Endothelial cell of umbilical vein (primary cell): ENCODE measurements around the gene TSHZ3. TPM values are rescaled to one million over a fixed set of nuclear protein-coding genes. Genes with fewer than 3 reads are reported as not detected.

Experiments
- BruUV-seq: library from RNA; stranded (reverse); fragments of 400-500 nt; replicated peaks from 2 replicates; lab custom pipeline; 2021; lab: Mats Ljungman, UMichigan
- CTCF ChIA-PET: fragments of 300-600, 350-600 bp; sonication (Branson Sonifier 250); formaldehyde crosslinking; loops from one replicate; lab custom pipeline; 2021; ENCODE audit warnings: antibody characterized with exemption, inconsistent platforms; lab: Charles Lee
- POLR2A ChIA-PET: fragments of 300-600, 350-600 bp; sonication (Branson Sonifier 250); formaldehyde crosslinking; loops from one replicate; lab custom pipeline; 2021; ENCODE audit warnings: antibody characterized with exemption, inconsistent platforms; lab: Charles Lee
- DNase-seq: peaks from one replicate; pipeline ENCODE4 v3.0.0-alpha.2; 2011; ENCODE audit warnings: low read depth, low spot score
- FAIRE-seq: peaks from 2 replicates; lab custom pipeline; 2011; peaks lifted over from hg19 to GRCh38; lab: Jason Lieb, UNC
- H2AFZ ChIP-seq: 2 replicates; pipeline ENCODE4 v1.6.0; 2012; ENCODE audit warnings: low read depth, low read length, control low read depth, inconsistent platforms
- H3K27ac ChIP-seq: 2 replicates; pipeline ENCODE4 v1.5.1; 2011; ENCODE audit warnings: low read depth, mild to moderate bottlenecking, control low read depth, low read length, moderate library complexity; ENCODE audit not compliant: insufficient read depth
- H3K27me3 ChIP-seq, 2 experiments: 2 replicates each; pipeline versions ENCODE4 v1.6.0 to v1.6.1; 2011; ENCODE audit warnings: low read length in 2 of 2, mixed read lengths in 1 of 2; ENCODE audit not compliant: control insufficient read depth in 2 of 2, insufficient read depth in 2 of 2
- H3K36me3 ChIP-seq, 2 experiments: 2 replicates in 1 of 2; 3 replicates in 1 of 2; pipeline ENCODE4 v1.5.1; 2011; ENCODE audit warnings: low read length in 2 of 2, mild to moderate bottlenecking in 1 of 2, moderate library complexity in 1 of 2; ENCODE audit not compliant: control insufficient read depth in 2 of 2, insufficient read depth in 2 of 2; ENCODE audit errors: extremely low read depth in 1 of 2
- H3K4me1 ChIP-seq: 3 replicates; pipeline ENCODE4 v1.5.1; 2011; ENCODE audit warnings: mild to moderate bottlenecking, low read length; ENCODE audit not compliant: control insufficient read depth, insufficient read depth; ENCODE audit errors: extremely low read depth
- H3K4me2 ChIP-seq: 2 replicates; pipeline ENCODE4 v1.6.1; 2011; ENCODE audit warnings: low read length, control low read depth, mixed read lengths; ENCODE audit not compliant: insufficient read depth
- H3K4me3 ChIP-seq, 3 experiments: fragments of 200-600 bp in 1 of 3; sonication (generic), shearing (Covaris generic) in 1 of 3; replicated peaks in 1 of 3; 2 replicates each; pipeline ENCODE4 v1.5.1; 2011 to 2016; ENCODE audit warnings: control low read depth in 3 of 3, low read length in 3 of 3, mild to moderate bottlenecking in 2 of 3, inconsistent platforms in 1 of 3, low read depth in 1 of 3, moderate library complexity in 1 of 3; ENCODE audit not compliant: insufficient read depth in 1 of 3
- H3K79me2 ChIP-seq: 2 replicates; pipeline ENCODE4 v1.6.0; 2012; ENCODE audit warnings: low read length, inconsistent platforms; ENCODE audit not compliant: control insufficient read depth, insufficient read depth
- H3K9ac ChIP-seq: replicated peaks from 2 replicates; pipeline ENCODE3; 2011; ENCODE audit warnings: low read length, control low read depth; ENCODE audit not compliant: insufficient read depth; ENCODE audit errors: extremely low read depth
- H3K9me1 ChIP-seq: replicated peaks from 3 replicates; pipeline ENCODE4 v1.6.0; 2011; ENCODE audit warnings: mild to moderate bottlenecking, low read length; ENCODE audit not compliant: control insufficient read depth, insufficient read depth; ENCODE audit errors: extremely low read depth
- H3K9me3 ChIP-seq: replicated peaks from 2 replicates; pipeline ENCODE4 v1.5.1; 2012; ENCODE audit warnings: low read length, inconsistent platforms; ENCODE audit not compliant: control insufficient read depth, insufficient read depth
- H4K20me1 ChIP-seq: replicated peaks from 2 replicates; pipeline ENCODE3; 2011; ENCODE audit warnings: mild to moderate bottlenecking, low read length; ENCODE audit not compliant: control insufficient read depth, insufficient read depth; ENCODE audit errors: extremely low read depth
- CTCF ChIP-seq, 2 donors: IDR thresholded peaks; 1 replicate in 1 of 2; 2 replicates in 1 of 2; pipeline ENCODE4 v1.5.1; 2011; ENCODE audit warnings: low read length in 2 of 2, mild to moderate bottlenecking in 2 of 2, moderate library complexity in 2 of 2, control low read depth in 1 of 2, inconsistent platforms in 1 of 2, low read depth in 1 of 2; ENCODE audit not compliant: insufficient read depth in 1 of 2; ENCODE audit errors: extremely low read depth in 1 of 2
- EZH2 ChIP-seq: IDR thresholded peaks from 2 replicates; pipeline ENCODE4 v1.6.1; 2012; ENCODE audit warnings: borderline replicate concordance, low read depth, mild to moderate bottlenecking, moderate library complexity, low read length, inconsistent platforms; ENCODE audit not compliant: severe bottlenecking
- FOS ChIP-seq: IDR thresholded peaks from 2 replicates; pipeline ENCODE4 v1.6.1; 2011; ENCODE audit warnings: mild to moderate bottlenecking, low read length, moderate library complexity, borderline replicate concordance; ENCODE audit not compliant: insufficient read depth
- GATA2 ChIP-seq: IDR thresholded peaks from 2 replicates; pipeline ENCODE4 v1.7.0; 2011; ENCODE audit warnings: low read depth, mild to moderate bottlenecking, moderate library complexity, mixed read lengths, low read length; ENCODE audit not compliant: insufficient read length, insufficient read depth
- JUN ChIP-seq: IDR thresholded peaks from 2 replicates; pipeline ENCODE4 v1.6.1; 2011; ENCODE audit warnings: borderline replicate concordance, low read depth; ENCODE audit not compliant: insufficient read length, insufficient read depth
- MAX ChIP-seq: IDR thresholded peaks from 2 replicates; pipeline ENCODE4 v1.6.1; 2011; ENCODE audit not compliant: insufficient read depth, insufficient read length
- MYC ChIP-seq: IDR thresholded peaks from one replicate; pipeline ENCODE4 v1.6.1; 2011; ENCODE audit warnings: mild to moderate bottlenecking, low read depth, low read length
- POLR2A ChIP-seq: IDR thresholded peaks from 2 replicates; pipeline ENCODE4 v1.6.1; 2012; ENCODE audit warnings: low read depth, mild to moderate bottlenecking, control low read depth, low read length
- POLR2AphosphoS5 ChIP-seq: IDR thresholded peaks from 2 replicates; pipeline ENCODE4 v1.6.1; 2012; ENCODE audit warnings: low read depth, mild to moderate bottlenecking, control low read depth, low read length, moderate library complexity; ENCODE audit not compliant: insufficient read depth
- dilution Hi-C: fragments of 300-500 bp; cut with MboI; formaldehyde crosslinking; loops from one replicate; pipeline ENCODE4 v1.15.0; 2019; ENCODE audit warnings: low sequenced_read_pairs; ENCODE audit not compliant: extremely low pct_ligation_motif_present
- intact Hi-C: fragments of 100-400 bp; cut with micrococcal nuclease; formaldehyde crosslinking; loops from one replicate; pipeline ENCODE4 v1.10.0; 2022
- polyA plus RNA-seq, 4 experiments: library from polyadenylated mRNA; depleted of rRNA in 3 of 4; stranded (reverse) in 3 of 4; unstranded in 1 of 4; fragments of >200 nt; gene quantifications; 2 replicates each; pipeline versions ENCODE4 v1.2.1 to v1.2.3, GENCODE V29; 2011 to 2012; ENCODE audit warnings: missing spikeins in 1 of 4
- total RNA-seq: library from RNA; stranded (reverse); gene quantifications from 2 replicates; pipeline ENCODE4 v1.2.3, GENCODE V29; 2021

Gene TSHZ3
- total and polyA plus RNA-seq, 2 donors (not counting 3 experiments of a cell fraction or from before 2014, with no cell fraction given) = 1.2 to 6.2 TPM

- Histone ChIP-seq H3K4me1 (peaks cover 22% of the 10 kb centered on the region), H3K79me2 (no peaks in the 10 kb centered on the region), H3K4me3 (no peak overlapping the region), H4K20me1 (no peaks in the 10 kb centered on the region), H3K9me1 (no peaks in the 10 kb centered on the region), H3K4me2 (no peak overlapping the region), H3K27ac (no peak overlapping the region), H3K27me3 (no peaks in the 10 kb centered on the region), H3K9ac (no peak overlapping the region), H3K9me3 (no peaks in the 10 kb centered on the region), H3K36me3 (no peaks in the 10 kb centered on the region), H2AFZ (no peak overlapping the region)
- intact Hi-C loops = no loop called here
- BruUV-seq = no TSS peak
- TF ChIP-seq GATA2 (no peak), CTCF (IDR thresholded peaks at IDR 0.05; ENCODE audit: extremely low read depth in 1 of 2, insufficient read depth in 1 of 2, low read depth in 1 of 2, low read length in 2 of 2) (no peak), EZH2 (no peak), POLR2AphosphoS5 (no peak), JUN (no peak), FOS (no peak), MAX (no peak), POLR2A (no peak), MYC (no peak)
- no peak for FAIRE-seq
- dilution Hi-C loops = no loop called here
- CTCF ChIA-PET = interaction anchor here (0.8 kb wide), 1 partner anchor 896 kb away, joined by 3 read pairs; no protein-coding TSS in a partner anchor
- no peak for DNase-seq
- POLR2A ChIA-PET = no interaction called here
These were observed 21.0 kb downstream of the TSHZ3 start for GRCh38 chr19:31328238-31328637.
